NOMO-1 treated with DMSO at 0.1 percent for 48 hours (cell line): ENCODE data around the gene C4orf36.

Experiments used
- DNase-seq: peaks from one replicate; lab custom pipeline; 2025; ENCODE audit not compliant: unreplicated experiment; lab: John Stamatoyannopoulos, UW

The C4orf36 gene

DNA sequence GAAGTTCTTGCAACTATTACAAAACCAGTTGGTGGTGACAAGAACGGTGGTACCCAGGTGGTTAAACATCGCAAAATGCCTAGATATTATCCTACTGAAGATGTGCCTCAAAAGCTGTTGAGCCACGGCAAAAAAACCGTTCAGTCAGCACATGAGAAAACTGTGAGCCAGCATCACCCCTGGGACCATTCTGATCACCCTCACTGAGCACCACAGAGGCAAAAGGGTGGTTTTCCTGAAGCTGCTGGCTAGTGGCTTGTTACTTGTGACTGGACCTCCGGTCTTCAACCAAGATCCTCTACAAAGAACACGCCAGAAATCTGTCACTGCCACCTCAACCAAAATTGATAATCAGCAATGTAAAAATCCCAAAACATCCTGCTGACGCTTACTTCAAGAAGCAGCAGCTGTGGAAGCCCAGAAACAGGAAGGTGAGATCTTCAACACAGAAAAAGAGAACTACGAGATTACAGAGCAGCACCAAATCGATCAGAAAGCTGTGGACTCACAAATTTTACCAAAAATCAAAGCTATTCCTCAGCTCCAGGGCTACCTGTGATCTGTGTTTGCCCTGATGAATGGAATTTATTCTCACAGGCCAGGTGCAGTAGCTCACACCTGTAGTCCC is 21.7 kb downstream of the C4orf36 start:
- DNase-seq: peak; percentile 25

DNA sequence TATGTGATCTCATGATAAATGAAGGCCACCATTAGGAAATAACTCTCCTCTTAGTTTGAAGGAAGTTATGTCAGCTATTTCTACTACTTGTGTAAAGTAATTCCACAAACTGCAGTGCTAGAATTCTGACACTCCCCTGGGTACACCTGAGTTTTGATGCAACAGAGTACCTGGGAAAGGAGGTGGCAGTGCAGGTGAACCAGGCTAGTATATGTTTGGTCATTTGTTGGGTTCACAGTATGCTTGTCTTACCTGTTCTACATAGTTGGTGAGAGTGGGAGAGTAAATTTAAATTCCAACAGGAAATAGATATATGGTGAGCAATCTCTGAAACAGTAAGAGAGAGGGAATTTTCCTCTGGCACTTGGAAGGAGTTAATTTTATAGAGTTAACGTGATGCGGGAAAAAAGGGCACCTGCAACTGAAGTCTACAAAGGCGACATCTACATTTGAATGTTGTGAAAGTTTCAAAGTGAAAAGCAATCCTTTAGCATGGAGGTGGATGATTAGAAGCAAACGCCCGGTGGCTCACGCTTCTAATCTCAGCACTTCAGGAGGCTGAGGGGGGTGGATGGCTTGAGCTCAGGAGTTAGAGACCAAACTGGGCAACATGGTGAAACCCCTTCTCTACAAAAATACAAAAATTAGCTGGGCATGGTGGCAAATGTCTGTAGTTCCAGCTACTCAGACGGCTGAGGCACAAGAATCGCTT is 34.7 kb downstream of the C4orf36 start:
- no peak for DNase-seq

DNA sequence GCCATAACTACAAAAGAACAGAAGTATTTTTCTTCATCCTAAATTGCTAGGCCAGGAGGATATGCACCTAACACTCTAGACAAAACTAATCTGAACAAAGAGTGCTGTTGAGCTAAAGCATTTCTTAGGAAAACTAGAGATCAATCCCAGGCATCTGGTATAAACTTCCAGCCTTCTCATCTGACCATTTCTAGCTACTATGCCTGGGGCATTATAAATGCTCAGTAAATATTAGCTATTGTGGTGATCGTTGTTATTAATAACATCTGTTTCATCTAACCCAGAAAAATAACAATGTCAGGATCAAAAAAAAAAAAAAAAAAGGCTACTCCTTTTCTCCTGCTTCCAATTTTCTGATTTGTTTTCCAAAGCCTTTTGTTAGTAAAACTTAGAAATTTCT is 35.3 kb downstream of the C4orf36 start:
- no peak for DNase-seq

DNA sequence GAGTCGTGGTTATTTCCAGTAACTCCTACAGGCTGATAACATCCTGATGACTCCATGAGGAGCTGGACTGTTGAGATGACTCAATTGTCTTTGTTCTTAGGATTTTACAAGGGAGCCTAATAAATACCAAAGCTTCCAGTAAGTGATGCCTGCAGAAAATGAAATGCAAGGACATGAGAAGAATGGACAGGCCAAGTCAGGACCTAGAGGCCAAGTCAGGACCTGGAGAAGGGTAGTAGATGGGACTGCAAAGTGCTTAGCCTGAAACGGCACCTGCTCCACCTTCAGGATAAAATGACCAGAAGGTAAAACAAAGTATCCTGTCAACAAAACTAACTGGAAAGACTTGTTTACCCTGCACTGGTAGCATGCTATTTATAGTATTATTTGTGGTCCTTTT is 36.6 kb downstream of the C4orf36 start:
- no peak for DNase-seq

DNA sequence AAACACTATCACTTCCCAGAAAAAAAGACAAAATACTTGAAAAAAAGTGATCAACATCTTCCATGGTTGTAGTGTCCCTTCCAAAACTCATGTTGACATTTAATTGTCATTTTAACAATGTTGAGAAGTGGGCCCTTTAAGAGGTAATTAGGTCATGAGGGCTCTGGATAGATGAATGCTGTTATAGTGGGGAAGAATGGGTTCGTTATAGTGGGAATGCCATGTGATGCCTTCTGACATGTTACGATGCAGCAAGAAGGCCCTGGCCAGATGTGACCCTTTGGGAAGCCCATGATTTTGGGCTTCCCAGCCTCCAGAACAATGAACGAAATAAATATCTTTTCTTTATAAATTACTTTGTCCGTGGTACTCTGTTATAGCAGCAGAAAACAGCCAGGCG is 39.0 kb downstream of the C4orf36 start:
- DNase-seq: no peak

DNA sequence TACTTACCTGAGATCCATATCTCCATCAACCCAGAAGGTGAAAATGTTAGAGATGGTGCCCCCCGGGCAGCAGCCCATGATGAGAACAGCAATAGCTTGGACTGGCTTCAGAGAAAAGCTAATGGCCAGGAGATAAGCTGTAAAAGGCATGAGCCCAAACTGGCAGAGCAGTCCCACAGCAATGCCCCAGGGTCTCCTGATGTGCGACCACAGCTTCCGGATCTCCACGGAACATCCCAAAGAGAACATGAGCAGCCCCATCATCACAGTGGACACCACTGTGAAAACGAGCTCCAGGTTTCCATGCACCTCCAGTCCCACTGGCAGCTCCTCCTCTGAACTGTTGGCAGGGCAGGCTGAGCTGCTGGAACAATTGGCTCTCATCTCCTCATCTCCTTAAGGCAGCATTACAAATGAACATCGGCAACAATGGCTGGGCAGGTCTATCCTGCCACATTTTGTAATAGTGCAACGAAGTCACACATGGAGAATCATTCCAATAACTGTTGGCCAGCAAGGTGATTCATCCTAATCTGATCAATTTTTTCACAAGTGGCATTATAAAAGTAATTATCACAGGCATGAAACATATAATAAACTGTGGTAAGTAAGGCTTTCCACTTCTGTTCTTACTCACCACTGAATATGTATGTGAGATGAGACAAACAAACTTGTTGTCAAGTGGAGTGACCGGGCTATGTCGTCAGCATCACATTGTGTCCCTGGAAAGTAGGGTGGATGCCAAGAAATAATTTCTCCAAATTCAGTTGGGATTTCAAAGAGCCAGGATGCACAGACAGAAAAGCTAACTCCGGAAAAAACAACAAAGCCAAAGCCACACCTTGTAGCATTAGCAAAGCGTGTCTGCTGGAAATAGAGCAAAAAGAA is 43.2 kb downstream of the C4orf36 start, which contains the start of gene SLC10A6:
Gene SLC10A6, minus strand, starts transcription at position 653 of the 888 bp plus-strand sequence. Its CDS starts 269 bp downstream, at position 384.
- DNase-seq: no peak

DNA sequence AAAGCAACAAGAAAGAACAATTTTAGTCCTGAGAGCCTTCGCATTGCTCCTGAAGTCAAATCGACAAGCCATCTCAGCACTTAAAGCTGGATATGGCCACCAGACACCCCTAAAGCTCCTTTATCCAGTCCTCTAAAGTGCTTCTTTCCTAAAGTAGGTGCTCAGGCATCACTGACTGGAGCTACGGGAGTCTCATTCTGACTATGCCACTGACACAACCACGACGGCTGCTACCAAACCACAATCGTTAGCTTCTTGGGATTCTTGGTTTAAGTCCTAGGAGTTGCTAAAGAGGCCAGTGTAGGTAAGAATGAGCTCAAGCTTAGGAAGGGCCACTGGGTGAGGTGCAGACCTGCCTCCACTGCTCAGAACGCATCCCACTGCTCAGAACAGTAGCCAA is 44.1 kb downstream of the C4orf36 start:
- DNase-seq: no peak

DNA sequence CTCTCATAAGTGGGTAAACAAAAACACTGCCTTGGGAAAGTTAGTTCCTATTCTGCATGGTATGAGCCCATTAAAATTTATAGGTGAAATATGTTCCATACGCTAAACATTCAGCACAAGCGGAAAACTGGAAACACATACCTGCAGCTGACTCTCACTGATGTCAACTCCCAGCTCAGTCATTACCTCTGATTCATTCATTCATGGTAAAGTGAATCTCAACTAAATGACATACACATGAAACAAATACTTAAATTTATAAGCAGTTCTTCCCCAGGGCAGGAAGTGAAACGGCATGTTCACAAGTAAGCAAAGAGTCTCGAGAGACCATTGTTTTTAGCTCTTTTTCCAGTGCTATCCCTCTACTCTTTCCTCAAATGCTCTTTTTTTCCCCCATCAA is 44.7 kb downstream of the C4orf36 start:
- no peak for DNase-seq

DNA sequence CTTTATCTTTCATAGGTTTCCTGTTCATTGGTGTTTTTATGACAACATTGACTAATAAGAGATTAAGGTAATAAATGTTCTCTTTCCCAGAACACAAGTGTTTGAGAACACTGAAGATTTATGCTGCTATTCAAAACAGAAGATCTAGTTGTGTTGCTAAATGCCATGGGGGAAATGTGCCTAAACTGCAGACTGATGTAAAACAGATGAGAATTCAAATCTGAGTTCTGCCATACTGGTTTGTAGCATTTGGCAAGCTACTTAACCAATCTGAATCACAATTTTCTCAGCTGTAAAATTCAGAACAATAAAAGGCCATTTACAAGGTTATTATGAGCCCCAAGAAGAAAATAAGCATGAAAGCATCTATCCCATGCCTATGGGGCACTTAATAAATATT is 45.3 kb downstream of the C4orf36 start:
- no peak for DNase-seq

DNA sequence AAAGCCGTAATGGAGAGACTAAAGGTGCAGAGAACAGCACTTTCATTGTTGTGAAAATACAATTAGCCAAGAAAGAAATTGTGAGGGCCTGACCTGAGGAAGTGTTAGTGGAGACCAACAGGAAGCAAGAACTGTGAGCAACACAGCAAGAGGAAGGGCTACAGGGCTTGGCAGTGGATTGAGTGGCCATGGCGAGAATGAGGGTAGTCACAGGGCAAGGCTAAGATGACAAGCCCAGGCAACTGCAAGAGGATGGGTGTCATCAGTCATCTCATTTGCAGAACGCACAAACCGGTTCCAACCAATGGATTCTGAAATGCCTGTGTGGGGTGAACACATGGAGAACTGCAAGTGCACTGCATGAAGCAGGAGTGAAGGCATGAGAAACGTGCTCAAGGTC is 46.6 kb downstream of the C4orf36 start:
- DNase-seq: no peak

DNA sequence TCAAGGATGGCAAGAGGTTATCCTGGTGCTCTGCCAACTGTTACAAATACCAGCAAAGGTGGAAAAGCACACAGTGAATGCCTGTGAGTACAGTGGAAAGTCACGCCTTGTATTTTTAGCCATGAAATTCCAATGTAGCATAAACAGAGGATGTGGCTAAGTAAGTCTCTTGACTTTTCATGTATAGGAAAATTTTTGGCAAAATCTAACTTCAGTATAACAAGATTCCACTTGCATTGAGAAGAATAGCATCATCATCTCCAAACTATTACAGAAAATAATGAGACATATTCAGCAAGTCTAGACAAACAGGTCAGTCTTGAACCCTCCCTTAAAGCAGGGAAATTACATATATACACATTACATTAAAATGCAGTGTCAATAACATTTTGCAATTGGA is 50.9 kb downstream of the C4orf36 start:
- DNase-seq: no peak

DNA sequence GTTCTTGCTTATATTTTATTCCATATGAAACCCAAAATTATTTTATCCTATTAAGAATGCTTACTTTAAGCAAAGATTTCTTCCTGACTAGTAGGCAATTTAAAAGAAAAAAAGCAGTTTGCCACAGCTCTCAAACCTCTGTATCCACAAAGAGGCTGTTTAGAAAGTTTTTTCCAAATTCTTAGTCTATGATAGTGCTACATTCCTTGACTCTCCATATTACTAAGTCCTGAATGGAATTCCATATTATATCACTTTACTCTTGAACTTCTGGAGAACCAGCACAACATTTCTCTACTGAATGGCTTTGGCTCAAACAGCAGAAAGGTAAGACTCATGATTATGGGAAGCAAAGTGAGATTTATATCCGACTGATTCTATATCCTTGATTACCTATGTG is 51.4 kb downstream of the C4orf36 start:
- no peak for DNase-seq

DNA sequence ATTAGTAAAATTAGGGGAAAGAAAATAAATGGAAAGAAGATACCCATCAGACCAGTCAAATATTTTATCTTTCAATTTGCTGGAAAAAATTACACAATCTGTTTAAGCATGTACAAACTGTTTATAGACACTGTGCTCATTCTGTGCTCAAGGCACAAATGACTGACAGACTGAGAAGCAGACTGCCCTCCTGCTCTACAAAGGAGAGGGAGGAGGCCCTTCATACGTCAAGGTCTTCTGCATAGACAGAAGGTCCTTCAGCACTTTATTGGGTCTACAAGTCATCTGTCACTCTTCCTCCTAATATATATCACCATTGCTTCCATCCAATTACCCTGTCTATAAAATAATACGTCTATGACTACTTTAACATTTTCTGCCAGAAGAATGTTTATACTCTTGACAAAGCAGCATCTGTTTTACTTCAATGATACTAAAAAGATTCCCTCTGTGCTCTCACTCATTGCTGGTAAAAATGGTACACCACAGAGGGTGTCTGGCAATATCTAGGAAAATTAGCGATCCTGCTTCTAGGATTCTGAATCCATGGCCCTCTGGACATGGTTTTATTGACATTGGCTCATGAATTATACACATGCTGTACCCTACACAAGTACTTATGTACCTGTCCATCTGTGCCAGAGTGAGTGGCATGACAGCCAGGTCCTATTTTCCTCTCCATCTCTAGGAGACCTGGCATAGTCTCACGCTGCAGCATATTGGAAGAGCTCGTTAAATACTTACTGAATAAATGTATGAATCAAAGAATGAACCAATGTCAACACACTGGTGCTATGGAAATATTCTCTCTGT is 54.3 kb downstream of the C4orf36 start:
- no peak for DNase-seq

DNA sequence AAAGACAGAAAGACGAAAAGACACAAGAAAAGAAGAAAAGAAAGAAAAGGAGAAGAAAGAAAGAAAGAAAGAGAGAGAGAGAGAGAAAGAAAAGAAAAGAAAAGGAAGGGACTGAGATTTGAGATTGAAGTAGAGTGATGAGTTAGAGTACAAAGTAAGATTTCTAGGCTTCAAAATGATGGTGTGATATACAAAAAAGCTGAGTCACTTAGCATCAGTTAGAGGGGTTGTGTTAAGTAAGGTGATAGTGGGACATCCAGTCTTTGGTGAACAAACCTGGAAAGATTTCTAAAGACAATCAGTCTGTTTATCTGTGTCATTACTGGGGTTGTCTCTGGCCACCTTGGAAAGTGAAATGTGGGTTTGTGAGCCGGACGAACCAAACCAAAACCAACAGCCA is 56.5 kb downstream of the C4orf36 start:
- DNase-seq: no peak

DNA sequence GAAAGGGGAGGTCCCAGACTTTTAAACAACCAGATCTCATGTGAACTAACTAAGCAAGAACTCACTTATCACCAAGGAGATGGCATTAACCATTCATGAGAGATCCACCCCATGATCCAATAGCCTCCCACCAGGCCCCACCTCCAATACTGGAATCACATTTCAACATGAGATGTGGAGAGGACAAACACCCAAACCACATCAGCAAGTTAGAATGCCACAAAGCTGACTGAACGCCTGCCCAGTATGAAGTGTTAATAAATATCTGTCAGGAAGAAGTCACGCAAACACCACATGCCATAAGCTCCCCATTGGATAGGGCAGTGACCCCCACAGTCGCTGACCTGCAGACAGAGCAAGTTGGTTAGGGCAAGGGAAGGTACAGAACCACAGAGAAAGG is 57.3 kb downstream of the C4orf36 start:
- DNase-seq: no peak

DNA sequence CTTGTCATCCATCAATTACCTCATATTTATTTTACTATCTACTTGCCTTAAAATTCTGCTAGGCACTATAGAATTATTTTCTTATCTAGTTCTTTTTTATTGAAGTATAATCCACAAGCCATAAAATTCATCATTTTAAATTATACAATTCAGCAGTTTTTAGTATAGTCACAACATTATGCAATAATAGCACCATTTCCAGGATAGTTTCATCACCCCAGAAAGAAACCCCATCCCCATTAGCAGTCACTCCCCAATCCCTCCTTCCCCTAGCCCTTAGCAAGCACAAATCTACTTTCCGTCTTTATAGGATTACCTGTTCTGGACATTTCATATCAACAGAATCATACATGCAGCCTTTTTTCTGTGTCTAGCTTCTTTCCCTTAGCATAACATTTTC is 58.6 kb downstream of the C4orf36 start:
- DNase-seq: no peak

DNA sequence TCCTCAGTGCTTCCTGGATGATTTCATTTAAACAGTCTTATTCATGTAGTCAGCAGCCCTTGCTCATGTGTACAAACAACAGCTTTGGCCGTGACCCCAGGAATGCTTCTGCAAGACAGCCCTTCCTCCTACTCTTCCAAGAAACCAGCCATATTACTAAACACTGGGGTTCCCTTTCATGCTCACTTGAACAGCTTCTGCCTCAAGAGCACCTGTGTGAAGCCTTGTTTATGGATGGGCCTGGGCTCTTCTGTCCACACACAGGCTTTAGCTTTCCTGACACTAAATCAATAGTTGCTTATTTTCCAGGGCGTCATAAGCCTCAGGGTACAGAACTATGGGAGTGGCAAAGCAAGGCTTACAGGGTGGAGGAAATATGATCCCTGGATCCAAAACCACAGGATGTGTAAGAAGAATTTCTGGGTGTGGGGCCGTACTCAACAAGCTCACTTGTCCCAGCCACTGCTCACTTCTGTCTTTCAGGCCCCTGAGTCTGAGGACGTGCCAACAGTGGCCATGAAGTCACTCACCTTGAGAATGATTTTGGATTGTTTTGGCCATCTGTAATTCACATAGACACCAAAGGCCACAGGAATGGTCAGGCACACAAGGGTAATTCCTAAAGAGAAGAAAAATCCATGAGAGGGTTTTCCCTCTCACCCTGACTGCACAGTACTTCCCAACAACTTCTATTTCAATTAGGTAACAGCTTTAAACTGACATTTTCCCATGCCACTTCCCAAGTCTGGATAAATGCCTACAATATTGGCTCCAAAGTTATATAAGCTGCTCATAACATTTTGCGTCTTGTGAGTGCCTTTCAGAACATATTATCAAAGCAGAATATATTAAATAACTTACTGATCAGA is 60.7 kb downstream of the C4orf36 start:
- DNase-seq: no peak
